A204.1 (cell line): ENCODE results near the gene FAM171A1.
"Not testable (repeated sequence)": the region's sequence is repeated elsewhere in the genome, so short reads cannot be mapped to it uniquely, and the experiment has no call there.

Experiments used
- FAIRE-seq: peaks from 2 replicates; lab custom pipeline; 2012; peaks lifted over from hg19 to GRCh38; lab: Jason Lieb, UNC

Gene FAM171A1

GRCh38 chr10:15207410-15207809, 163.7 kb downstream of the FAM171A1 start:
- not testable (repeated sequence) for FAIRE-seq

- no peak for FAIRE-seq
Observed at GRCh38 chr10:15202639-15203038, 168.4 kb downstream of the FAM171A1 start.

GRCh38 chr10:15202301-15202621, 168.8 kb downstream of the FAM171A1 start:
- FAIRE-seq: not testable (repeated sequence)

- no peak for FAIRE-seq
Observed at GRCh38 chr10:15201589-15202300, 169.3 kb downstream of the FAM171A1 start.

- no peak for FAIRE-seq
Observed at GRCh38 chr10:15200626-15201025, 170.5 kb downstream of the FAM171A1 start.

- no peak for FAIRE-seq
Observed at GRCh38 chr10:15197911-15198310, 173.2 kb downstream of the FAM171A1 start.

- FAIRE-seq: no peak
Observed at GRCh38 chr10:15197276-15197675, 173.8 kb downstream of the FAM171A1 start.

GRCh38 chr10:15196021-15196834, 174.9 kb downstream of the FAM171A1 start:
- FAIRE-seq: no peak

- no peak for FAIRE-seq
Observed at GRCh38 chr10:15189133-15189885, 181.8 kb downstream of the FAM171A1 start.

- no peak for FAIRE-seq
Observed at GRCh38 chr10:15188603-15189002, 182.5 kb downstream of the FAM171A1 start.

- no peak for FAIRE-seq
Observed at GRCh38 chr10:15183689-15184481, 187.2 kb downstream of the FAM171A1 start.

- FAIRE-seq: no peak
Observed at GRCh38 chr10:15182540-15183207, 188.4 kb downstream of the FAM171A1 start.

GRCh38 chr10:15181576-15182156, 189.4 kb downstream of the FAM171A1 start:
- FAIRE-seq: no peak

- no peak for FAIRE-seq
Observed at GRCh38 chr10:15180736-15181135, 190.4 kb downstream of the FAM171A1 start.

- FAIRE-seq: no peak
Observed at GRCh38 chr10:15176269-15176668, 194.8 kb downstream of the FAM171A1 start.

GRCh38 chr10:15175587-15175986, 195.5 kb downstream of the FAM171A1 start:
- FAIRE-seq: no peak

GRCh38 chr10:15172306-15172840, 198.7 kb downstream of the FAM171A1 start:
- FAIRE-seq: no peak

GRCh38 chr10:15169555-15170401, 201.3 kb downstream of the FAM171A1 start:
- FAIRE-seq: no peak

- no peak for FAIRE-seq
Observed at GRCh38 chr10:15168786-15169554, 202.1 kb downstream of the FAM171A1 start.
